ENCODE data around the gene ZNF611. TPM values are rescaled to one million over a fixed set of nuclear protein-coding genes. Genes with fewer than 3 reads are reported as not detected.
A peak's percentile ranks its signal among the peaks of the same experiment; 100 is the strongest.

Gene ZNF611
- total and polyA plus RNA-seq, 9 of the 15 experiments (the other 6 are each of a cell fraction or from before 2014, with no cell fraction given) = 3.7 to 29.6 (median 12.8) TPM

DNA sequence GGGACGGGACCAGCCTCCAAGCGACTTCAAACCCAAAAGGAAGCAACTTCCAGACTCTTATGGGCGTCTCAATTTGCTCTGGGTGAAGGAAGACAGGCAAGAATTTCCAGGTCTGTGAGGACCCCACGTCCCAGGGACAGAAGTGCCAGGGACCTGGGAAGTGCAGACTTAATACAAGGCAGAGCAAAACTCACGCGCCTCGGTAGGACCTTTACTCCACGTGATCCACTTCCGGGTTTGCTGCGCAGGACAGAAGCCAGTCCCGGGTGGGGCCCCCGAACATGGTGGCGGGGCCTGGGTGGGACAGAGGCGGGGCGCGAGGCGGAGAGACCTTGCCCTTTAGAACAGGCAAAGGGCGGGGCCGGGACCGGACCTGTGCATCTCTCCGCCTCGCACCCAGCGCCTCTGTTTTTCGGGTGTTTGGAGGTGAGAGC is 9.3 kb downstream of the ZNF611 start (continued):
- TF ChIP-seq TARDBP (IDR thresholded peaks at IDR 0.05) (no peak), YBX1 (IDR thresholded peaks at IDR 0.05) (no peak), MAX (CRISPR knock-in tag; IDR thresholded peaks at IDR 0.05) (peak; percentile 58), POLR2G (IDR thresholded peaks at IDR 0.05; ENCODE audit: low read depth, low read length) (peak; percentile 64), MAZ (CRISPR knock-in tag; conservative IDR thresholded peaks at IDR 0.05 in 1 of 2, IDR thresholded peaks at IDR 0.05 in 1 of 2) (peak; percentile 15 to 60; a peak in 3 of 4 replicates), RNF2 (IDR thresholded peaks at IDR 0.05) (peak; percentile 22; the same call in 1 of the 2 replicates), SIN3A (IDR thresholded peaks at IDR 0.05; ENCODE audit: borderline replicate concordance in 2 of 2, control insufficient read depth in 1 of 2, low read depth in 2 of 2, low read length in 2 of 2) (0 out of 4 replicates have a peak, but pooled peaks have one; percentile 26 to 36), L3MBTL2 (IDR thresholded peaks at IDR 0.05) (peak; percentile 87), E2F6 (IDR thresholded peaks at IDR 0.05; ENCODE audit: borderline replicate concordance in 1 of 2, extremely low read depth in 1 of 2, insufficient read depth in 1 of 2, insufficient read length in 1 of 2, low read depth in 1 of 2, low read length in 1 of 2, poor library complexity in 1 of 2, severe bottlenecking in 1 of 2) (peak; percentile 45 to 84), SAP30 (IDR thresholded peaks at IDR 0.05; ENCODE audit: borderline replicate concordance, insufficient read depth, low read depth, low read length, poor library complexity, severe bottlenecking) (peak; percentile 44), SPI1 (IDR thresholded peaks at IDR 0.05; ENCODE audit: borderline replicate concordance, low read depth, low read length) (peak; percentile 65), FOSL1 (tag; conservative IDR thresholded peaks at IDR 0.05) (peak; percentile 34; the same call in 1 of the 2 replicates), TOE1 (IDR thresholded peaks at IDR 0.05; ENCODE audit: borderline replicate concordance) (peak; percentile 62), TOE1 (CRISPR knock-in tag; IDR thresholded peaks at IDR 0.05; ENCODE audit: borderline replicate concordance, low read depth) (no peak)
- TF ChIP-seq, protein P1, sequence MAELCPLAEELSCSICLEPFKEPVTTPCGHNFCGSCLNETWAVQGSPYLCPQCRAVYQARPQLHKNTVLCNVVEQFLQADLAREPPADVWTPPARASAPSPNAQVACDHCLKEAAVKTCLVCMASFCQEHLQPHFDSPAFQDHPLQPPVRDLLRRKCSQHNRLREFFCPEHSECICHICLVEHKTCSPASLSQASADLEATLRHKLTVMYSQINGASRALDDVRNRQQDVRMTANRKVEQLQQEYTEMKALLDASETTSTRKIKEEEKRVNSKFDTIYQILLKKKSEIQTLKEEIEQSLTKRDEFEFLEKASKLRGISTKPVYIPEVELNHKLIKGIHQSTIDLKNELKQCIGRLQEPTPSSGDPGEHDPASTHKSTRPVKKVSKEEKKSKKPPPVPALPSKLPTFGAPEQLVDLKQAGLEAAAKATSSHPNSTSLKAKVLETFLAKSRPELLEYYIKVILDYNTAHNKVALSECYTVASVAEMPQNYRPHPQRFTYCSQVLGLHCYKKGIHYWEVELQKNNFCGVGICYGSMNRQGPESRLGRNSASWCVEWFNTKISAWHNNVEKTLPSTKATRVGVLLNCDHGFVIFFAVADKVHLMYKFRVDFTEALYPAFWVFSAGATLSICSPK (IDR thresholded peaks at IDR 0.05; ENCODE audit: borderline replicate concordance) = no peak
- TF ChIP-seq, protein P2, sequence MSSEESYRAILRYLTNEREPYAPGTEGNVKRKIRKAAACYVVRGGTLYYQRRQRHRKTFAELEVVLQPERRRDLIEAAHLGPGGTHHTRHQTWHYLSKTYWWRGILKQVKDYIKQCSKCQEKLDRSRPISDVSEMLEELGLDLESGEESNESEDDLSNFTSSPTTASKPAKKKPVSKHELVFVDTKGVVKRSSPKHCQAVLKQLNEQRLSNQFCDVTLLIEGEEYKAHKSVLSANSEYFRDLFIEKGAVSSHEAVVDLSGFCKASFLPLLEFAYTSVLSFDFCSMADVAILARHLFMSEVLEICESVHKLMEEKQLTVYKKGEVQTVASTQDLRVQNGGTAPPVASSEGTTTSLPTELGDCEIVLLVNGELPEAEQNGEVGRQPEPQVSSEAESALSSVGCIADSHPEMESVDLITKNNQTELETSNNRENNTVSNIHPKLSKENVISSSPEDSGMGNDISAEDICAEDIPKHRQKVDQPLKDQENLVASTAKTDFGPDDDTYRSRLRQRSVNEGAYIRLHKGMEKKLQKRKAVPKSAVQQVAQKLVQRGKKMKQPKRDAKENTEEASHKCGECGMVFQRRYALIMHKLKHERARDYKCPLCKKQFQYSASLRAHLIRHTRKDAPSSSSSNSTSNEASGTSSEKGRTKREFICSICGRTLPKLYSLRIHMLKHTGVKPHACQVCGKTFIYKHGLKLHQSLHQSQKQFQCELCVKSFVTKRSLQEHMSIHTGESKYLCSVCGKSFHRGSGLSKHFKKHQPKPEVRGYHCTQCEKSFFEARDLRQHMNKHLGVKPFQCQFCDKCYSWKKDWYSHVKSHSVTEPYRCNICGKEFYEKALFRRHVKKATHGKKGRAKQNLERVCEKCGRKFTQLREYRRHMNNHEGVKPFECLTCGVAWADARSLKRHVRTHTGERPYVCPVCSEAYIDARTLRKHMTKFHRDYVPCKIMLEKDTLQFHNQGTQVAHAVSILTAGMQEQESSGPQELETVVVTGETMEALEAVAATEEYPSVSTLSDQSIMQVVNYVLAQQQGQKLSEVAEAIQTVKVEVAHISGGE (CRISPR knock-in tag; IDR thresholded peaks at IDR 0.05) = peak in 1 of 3 experiments; percentile 59; a peak in 2 of 6 replicates
- TF ChIP-seq, protein P3, sequence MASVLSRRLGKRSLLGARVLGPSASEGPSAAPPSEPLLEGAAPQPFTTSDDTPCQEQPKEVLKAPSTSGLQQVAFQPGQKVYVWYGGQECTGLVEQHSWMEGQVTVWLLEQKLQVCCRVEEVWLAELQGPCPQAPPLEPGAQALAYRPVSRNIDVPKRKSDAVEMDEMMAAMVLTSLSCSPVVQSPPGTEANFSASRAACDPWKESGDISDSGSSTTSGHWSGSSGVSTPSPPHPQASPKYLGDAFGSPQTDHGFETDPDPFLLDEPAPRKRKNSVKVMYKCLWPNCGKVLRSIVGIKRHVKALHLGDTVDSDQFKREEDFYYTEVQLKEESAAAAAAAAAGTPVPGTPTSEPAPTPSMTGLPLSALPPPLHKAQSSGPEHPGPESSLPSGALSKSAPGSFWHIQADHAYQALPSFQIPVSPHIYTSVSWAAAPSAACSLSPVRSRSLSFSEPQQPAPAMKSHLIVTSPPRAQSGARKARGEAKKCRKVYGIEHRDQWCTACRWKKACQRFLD (CRISPR knock-in tag; IDR thresholded peaks at IDR 0.05) = peak; percentile 74; the same call in 1 of the 2 replicates

All from K562 (cell line).